ENCODE data around the gene ADGRG4. TPM values are rescaled to one million over a fixed set of nuclear protein-coding genes. Genes with fewer than 3 reads are reported as not detected.

ADGRG4 gene
- total and polyA plus RNA-seq, 2 of the 8 experiments (the other 6 are each of a cell fraction or from before 2014, with no cell fraction given) = not detected

DNA sequence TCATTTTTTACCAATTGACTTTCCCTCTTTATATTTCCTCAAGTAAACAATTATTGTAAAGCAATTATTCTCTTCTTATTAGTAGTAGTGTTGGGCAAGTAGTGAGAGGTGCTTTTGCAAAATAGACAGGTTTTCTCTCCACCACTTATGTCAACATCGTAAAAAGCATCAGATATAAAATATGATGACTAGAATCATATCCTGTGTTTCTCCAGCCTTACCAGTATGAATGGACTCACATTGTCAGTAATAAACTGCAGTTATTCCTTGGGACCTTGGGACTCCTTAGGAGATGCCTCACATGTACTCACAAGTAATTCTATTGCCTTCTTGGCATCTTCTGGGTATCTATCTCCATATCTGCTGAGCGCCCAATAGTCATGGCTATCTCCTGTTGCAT, 146.5 kb downstream of the ADGRG4 start (continued):
- TF ChIP-seq EP300 (IDR thresholded peaks at IDR 0.05; ENCODE audit: borderline replicate concordance in 1 of 2, low read depth in 2 of 2, low read length in 2 of 2) (no peak), CBX5 (IDR thresholded peaks at IDR 0.05; ENCODE audit: low read depth, low read length) (no peak)
